H9 (cell line): ENCODE data around the gene CKS1B. TPM values are rescaled to one million over a fixed set of nuclear protein-coding genes. Genes with fewer than 3 reads are reported as not detected.

Experiments used
- DNase-seq: peaks from one replicate; pipeline ENCODE4 v3.0.0-alpha.2; 2017
- H2AFZ ChIP-seq: one replicate; pipeline ENCODE4 v1.6.1; 2013; ENCODE audit warnings: mild to moderate bottlenecking, low read length, control low read depth, moderate library complexity
- H2AK5ac ChIP-seq: 2 replicates; pipeline ENCODE4 v1.6.1; 2013; ENCODE audit warnings: low read length, control low read depth, mixed read lengths; ENCODE audit not compliant: insufficient read length
- H2BK120ac ChIP-seq: one replicate; pipeline ENCODE4 v1.6.1; 2013; ENCODE audit warnings: low read depth, mild to moderate bottlenecking, low read length, control low read depth, inconsistent platforms; ENCODE audit not compliant: poor library complexity, severe bottlenecking
- H2BK12ac ChIP-seq: 2 replicates; pipeline ENCODE4 v1.6.1; 2013; ENCODE audit warnings: low read length, control low read depth, mixed read lengths, low read depth; ENCODE audit not compliant: insufficient read length
- H2BK15ac ChIP-seq: 2 replicates; pipeline ENCODE4 v1.6.1; 2013; ENCODE audit warnings: low read depth, low read length, control low read depth
- H2BK20ac ChIP-seq: one replicate; pipeline ENCODE4 v1.6.1; 2013; ENCODE audit warnings: low read depth, mild to moderate bottlenecking, low read length, control low read depth, inconsistent platforms; ENCODE audit not compliant: poor library complexity, severe bottlenecking
- H2BK5ac ChIP-seq: 2 replicates; pipeline ENCODE4 v1.6.1; 2013; ENCODE audit warnings: low read length, control low read depth, mixed read lengths; ENCODE audit not compliant: insufficient read length
- H3K14ac ChIP-seq: 2 replicates; pipeline ENCODE4 v1.6.1; 2013; ENCODE audit warnings: low read length, control low read depth; ENCODE audit not compliant: insufficient read depth
- H3K18ac ChIP-seq: 2 replicates; pipeline ENCODE4 v1.6.1; 2013; ENCODE audit warnings: low read depth, mild to moderate bottlenecking, mixed read lengths, low read length, control low read depth; ENCODE audit not compliant: insufficient read length
- H3K23ac ChIP-seq: 2 replicates; pipeline ENCODE4 v1.6.1; 2013; ENCODE audit warnings: low read length, control low read depth, mixed read lengths, low read depth; ENCODE audit not compliant: insufficient read length
- H3K23me2 ChIP-seq: 2 replicates; pipeline ENCODE4 v1.6.1; 2013; ENCODE audit warnings: low read depth, mild to moderate bottlenecking, mixed read lengths, low read length, control low read depth; ENCODE audit not compliant: insufficient read length, poor library complexity, severe bottlenecking
- H3K27ac ChIP-seq: 2 replicates; pipeline ENCODE4 v1.5.1; 2013; ENCODE audit warnings: low read length, control low read depth, mixed read lengths, low read depth; ENCODE audit not compliant: insufficient read length
- H3K27me3 ChIP-seq: 2 replicates; pipeline ENCODE4 v1.6.1; 2013; ENCODE audit warnings: low read length, control low read depth, inconsistent platforms; ENCODE audit not compliant: insufficient read depth
- H3K4ac ChIP-seq: 2 replicates; pipeline ENCODE4 v1.6.1; 2013; ENCODE audit warnings: low read depth, mild to moderate bottlenecking, control low read depth, inconsistent platforms, low read length, moderate library complexity
- H3K4me1 ChIP-seq: 2 replicates; pipeline ENCODE4 v1.6.1; 2013; ENCODE audit warnings: low read length, control low read depth, inconsistent platforms; ENCODE audit not compliant: insufficient read depth
- H3K4me2 ChIP-seq: 2 replicates; pipeline ENCODE4 v1.6.1; 2013; ENCODE audit warnings: low read length, control low read depth, mixed read lengths; ENCODE audit not compliant: insufficient read length, insufficient read depth
- H3K56ac ChIP-seq: 2 replicates; pipeline ENCODE4 v1.6.1; 2013; ENCODE audit warnings: low read depth, mild to moderate bottlenecking, mixed read lengths, low read length, control low read depth; ENCODE audit not compliant: insufficient read length
- H3K79me1 ChIP-seq: 2 replicates; pipeline ENCODE4 v1.6.1; 2013; ENCODE audit warnings: low read depth, mild to moderate bottlenecking, moderate library complexity, low read length, control low read depth, inconsistent platforms; ENCODE audit not compliant: insufficient read depth, poor library complexity, severe bottlenecking
- H3K79me2 ChIP-seq: 2 replicates; pipeline ENCODE4 v1.6.1; 2013; ENCODE audit warnings: low read length, control low read depth, inconsistent platforms; ENCODE audit not compliant: insufficient read depth
- H3K9ac ChIP-seq: 2 replicates; pipeline ENCODE4 v1.6.1; 2013; ENCODE audit warnings: low read length, control low read depth, mixed read lengths; ENCODE audit not compliant: insufficient read length; ENCODE audit errors: extremely low read depth
- H3K9me3 ChIP-seq: one replicate; pipeline ENCODE4 v1.6.1; 2013; ENCODE audit warnings: low read depth, low read length, inconsistent platforms; ENCODE audit not compliant: control insufficient read depth
- H3T11ph ChIP-seq: one replicate; pipeline ENCODE4 v1.6.1; 2013; ENCODE audit warnings: mild to moderate bottlenecking, low read length, control low read depth, inconsistent platforms
- H4K20me1 ChIP-seq: one replicate; pipeline ENCODE4 v1.6.1; 2013; ENCODE audit not compliant: control insufficient read depth, insufficient read length, insufficient read depth
- H4K5ac ChIP-seq: 2 replicates; pipeline ENCODE4 v1.6.1; 2013; ENCODE audit warnings: low read depth, mild to moderate bottlenecking, mixed read lengths, low read length, control low read depth; ENCODE audit not compliant: insufficient read length
- H4K8ac ChIP-seq: replicated peaks from 2 replicates; pipeline ENCODE4 v1.6.1; 2013; ENCODE audit warnings: low read length, control low read depth, mixed read lengths, low read depth; ENCODE audit not compliant: insufficient read length
- H4K91ac ChIP-seq: 2 replicates; pipeline ENCODE4 v1.6.1; 2013; ENCODE audit warnings: low read depth, mild to moderate bottlenecking, moderate library complexity, mixed read lengths, low read length, control low read depth; ENCODE audit not compliant: insufficient read length
- H3K27ac Mint-ChIP-seq, 3 experiments: 2 replicates in 2 of 3; 3 replicates in 1 of 3; pipeline ENCODE4 v1.8.0; 2020 to 2021; ENCODE audit warnings: mixed read lengths in 3 of 3, mild to moderate bottlenecking in 1 of 3, moderate library complexity in 1 of 3
- H3K27me3 Mint-ChIP-seq: 2 replicates; pipeline ENCODE4 v1.8.0; 2021; ENCODE audit warnings: low read depth, mild to moderate bottlenecking, moderate library complexity, mixed read lengths
- H3K36me3 Mint-ChIP-seq, 3 experiments: 2 replicates in 2 of 3; 3 replicates in 1 of 3; pipeline ENCODE4 v1.8.0; 2020 to 2021; ENCODE audit warnings: low read depth in 3 of 3, mixed read lengths in 3 of 3; ENCODE audit not compliant: insufficient read depth in 1 of 3
- H3K4me1 Mint-ChIP-seq, 2 experiments: 2 replicates each; pipeline ENCODE4 v1.8.0; 2020; ENCODE audit warnings: mixed read lengths in 2 of 2
- H3K4me3 Mint-ChIP-seq, 2 experiments: 2 replicates in 1 of 2; 3 replicates in 1 of 2; pipeline ENCODE4 v1.8.0; 2020 to 2021; ENCODE audit warnings: mild to moderate bottlenecking in 2 of 2, mixed read lengths in 2 of 2, moderate library complexity in 1 of 2
- H3K9me3 Mint-ChIP-seq, 2 experiments: 2 replicates in 1 of 2; 3 replicates in 1 of 2; pipeline ENCODE4 v1.8.0; 2020; ENCODE audit warnings: mild to moderate bottlenecking in 2 of 2, mixed read lengths in 2 of 2, moderate library complexity in 1 of 2
- WGBS: extraction: QIAGEN DNeasy Blood & Tissue Kit; methylation state at CpG from one replicate; pipeline ENCODE4 v1.1.7; 2013; ENCODE audit warnings: missing lambda C conversion rate, low lambda C conversion rate, mixed read lengths; ENCODE audit not compliant: insufficient read length; ENCODE audit errors: extremely low coverage; 5-methylcytosine and 5-hydroxymethylcytosine counted together
- total RNA-seq: library from RNA; stranded (reverse); gene quantifications from 2 replicates; pipeline ENCODE4 v1.2.1, GENCODE V29; 2021
- TF ChIP-seq, protein P1 (sequence below): fragments of 200-600 bp; sonication (generic); conservative IDR thresholded peaks from 3 replicates; pipeline ENCODE4 v1.8.0; 2021; ENCODE audit warnings: antibody characterized with exemption, mild to moderate bottlenecking

The CKS1B gene
- total RNA-seq, 1 experiment from 2014 or later, result 279 TPM

DNA sequence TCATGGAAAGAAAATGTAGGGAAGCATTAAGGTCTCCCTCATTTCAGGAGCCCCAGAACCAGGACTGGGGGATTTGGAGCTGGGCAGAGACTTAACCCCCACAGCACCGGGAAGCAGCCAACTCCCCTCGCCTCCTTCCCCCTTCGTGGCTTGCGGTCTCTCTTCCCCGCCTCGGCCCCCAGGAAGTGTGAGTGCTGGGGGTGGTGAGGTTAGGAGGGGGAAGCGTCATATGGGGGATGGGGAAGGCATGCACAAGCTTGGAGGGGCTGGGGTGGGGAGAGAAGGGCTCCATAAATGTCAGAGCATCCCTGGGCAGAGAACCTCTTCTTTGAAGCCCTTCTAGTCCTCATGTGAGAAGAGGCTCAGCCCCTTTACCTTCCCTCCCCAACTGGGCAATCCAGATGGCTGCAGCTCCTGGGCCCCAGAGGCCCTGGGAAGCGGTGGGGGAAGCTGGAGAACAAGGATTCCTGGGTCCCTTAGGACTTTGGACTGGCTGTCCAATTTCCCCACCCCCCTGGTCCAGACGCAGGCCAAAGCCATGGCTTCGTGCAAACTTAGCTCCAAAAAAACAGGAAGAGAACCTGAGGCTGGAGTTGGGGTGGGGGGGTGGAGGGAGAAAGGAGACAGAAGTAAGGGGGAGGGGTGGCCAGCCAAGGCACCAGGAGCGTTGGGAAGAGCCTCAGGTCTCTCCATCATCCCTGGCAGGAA is 35.9 kb downstream of the CKS1B start:
- no peaks in the 10 kb centered on the region for H3K27me3 Mint-ChIP-seq
- Histone ChIP-seq H4K8ac (no peak overlapping the region), H3K9ac (no peak overlapping the region), H3K18ac (no peak overlapping the region), H3K14ac (no peak overlapping the region; the same call in 1 of the 2 replicates), H3K4ac (no peak overlapping the region), H3K79me1 (no peaks in the 10 kb centered on the region), H3K27ac (no peak overlapping the region), H3K56ac (no peak overlapping the region), H3K4me1 (peaks cover 3% of the 10 kb centered on the region; the same call in 1 of the 2 replicates), H2BK12ac (no peak overlapping the region), H3K23me2 (no peaks in the 10 kb centered on the region), H3K23ac (no peak overlapping the region), H3T11ph (no peak overlapping the region), H2BK20ac (no peak overlapping the region), H4K91ac (no peak overlapping the region), H2BK120ac (no peak overlapping the region), H2AK5ac (no peak overlapping the region), H2BK15ac (no peak overlapping the region), H3K27me3 (no peaks in the 10 kb centered on the region), H2BK5ac (no peak overlapping the region), H2AFZ (no peak overlapping the region), H3K79me2 (no peaks in the 10 kb centered on the region; the same call in 1 of the 2 replicates), H3K9me3 (no peaks in the 10 kb centered on the region), H4K5ac (no peak overlapping the region), H3K4me2 (no peak overlapping the region), H4K20me1 (no peaks in the 10 kb centered on the region)
- DNase-seq, result no peak
- peaks cover 42 to 61% of the 10 kb centered on the region in 2 experiments for H3K4me1 Mint-ChIP-seq
- H3K9me3 Mint-ChIP-seq, result no peaks in the 10 kb centered on the region; a peak in 2 of 5 replicates
- peak overlapping the region in 2 of 3 experiments; percentile 48 to 52; a peak in 1 of 7 replicates for H3K27ac Mint-ChIP-seq
- peaks cover 4 to 20% (median 5%) of the 10 kb centered on the region in 3 experiments; a peak in 5 of 7 replicates for H3K36me3 Mint-ChIP-seq
- TF ChIP-seq, protein P1, sequence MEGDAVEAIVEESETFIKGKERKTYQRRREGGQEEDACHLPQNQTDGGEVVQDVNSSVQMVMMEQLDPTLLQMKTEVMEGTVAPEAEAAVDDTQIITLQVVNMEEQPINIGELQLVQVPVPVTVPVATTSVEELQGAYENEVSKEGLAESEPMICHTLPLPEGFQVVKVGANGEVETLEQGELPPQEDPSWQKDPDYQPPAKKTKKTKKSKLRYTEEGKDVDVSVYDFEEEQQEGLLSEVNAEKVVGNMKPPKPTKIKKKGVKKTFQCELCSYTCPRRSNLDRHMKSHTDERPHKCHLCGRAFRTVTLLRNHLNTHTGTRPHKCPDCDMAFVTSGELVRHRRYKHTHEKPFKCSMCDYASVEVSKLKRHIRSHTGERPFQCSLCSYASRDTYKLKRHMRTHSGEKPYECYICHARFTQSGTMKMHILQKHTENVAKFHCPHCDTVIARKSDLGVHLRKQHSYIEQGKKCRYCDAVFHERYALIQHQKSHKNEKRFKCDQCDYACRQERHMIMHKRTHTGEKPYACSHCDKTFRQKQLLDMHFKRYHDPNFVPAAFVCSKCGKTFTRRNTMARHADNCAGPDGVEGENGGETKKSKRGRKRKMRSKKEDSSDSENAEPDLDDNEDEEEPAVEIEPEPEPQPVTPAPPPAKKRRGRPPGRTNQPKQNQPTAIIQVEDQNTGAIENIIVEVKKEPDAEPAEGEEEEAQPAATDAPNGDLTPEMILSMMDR, result no peak
- WGBS, result no CpG with 5 or more reads among the region's 11 CpGs
- H3K4me3 Mint-ChIP-seq, result no peak overlapping the region
